ENCODE measurements around the gene DCLK2.

DCLK2 gene

GRCh38 chr4:150114641-150115040 lies 36.4 kb downstream of the DCLK2 start:
- no peak for TF ChIP-seq CTCF (conservative IDR thresholded peaks at IDR 0.05; ENCODE audit: low read depth, low read length)
- H3K4me3 ChIP-seq (ENCODE audit: low read length) = no peak overlapping the region
- no peak for DNase-seq (ENCODE audit: low read depth)

- no peak for TF ChIP-seq CTCF (conservative IDR thresholded peaks at IDR 0.05; ENCODE audit: low read depth, low read length)
- DNase-seq (ENCODE audit: low read depth) = no peak
- H3K4me3 ChIP-seq (ENCODE audit: low read length) = no peak overlapping the region
These were observed 37.6 kb downstream of the DCLK2 start for GRCh38 chr4:150115851-150116250.

GRCh38 chr4:150116506-150116905 lies 38.3 kb downstream of the DCLK2 start:
- no peak for DNase-seq (ENCODE audit: low read depth)
- no peak for TF ChIP-seq CTCF (conservative IDR thresholded peaks at IDR 0.05; ENCODE audit: low read depth, low read length)
- no peak overlapping the region for H3K4me3 ChIP-seq (ENCODE audit: low read length)

GRCh38 chr4:150117094-150117493 lies 38.8 kb downstream of the DCLK2 start:
- no peak for DNase-seq (ENCODE audit: low read depth)
- H3K4me3 ChIP-seq (ENCODE audit: low read length) = no peak overlapping the region
- no peak for TF ChIP-seq CTCF (conservative IDR thresholded peaks at IDR 0.05; ENCODE audit: low read depth, low read length)

GRCh38 chr4:150117629-150118028 lies 39.4 kb downstream of the DCLK2 start:
- TF ChIP-seq CTCF (conservative IDR thresholded peaks at IDR 0.05; ENCODE audit: low read depth, low read length) = no peak
- DNase-seq (ENCODE audit: low read depth) = no peak
- no peak overlapping the region for H3K4me3 ChIP-seq (ENCODE audit: low read length)

- no peak overlapping the region for H3K4me3 ChIP-seq (ENCODE audit: low read length)
- DNase-seq (ENCODE audit: low read depth) = no peak
- no peak for TF ChIP-seq CTCF (conservative IDR thresholded peaks at IDR 0.05; ENCODE audit: low read depth, low read length)
These were observed 41.2 kb downstream of the DCLK2 start for GRCh38 chr4:150119492-150119891.

GRCh38 chr4:150123087-150123486 lies 44.8 kb downstream of the DCLK2 start:
- no peak for TF ChIP-seq CTCF (conservative IDR thresholded peaks at IDR 0.05; ENCODE audit: low read depth, low read length)
- no peak for DNase-seq (ENCODE audit: low read depth)
- H3K4me3 ChIP-seq (ENCODE audit: low read length) = no peak overlapping the region

Measured in retinal pigment epithelial cell (primary cell).